IPS-18c (cell line): ENCODE results near the gene USP15.
"Not testable (repeated sequence)": the region's sequence is repeated elsewhere in the genome, so short reads cannot be mapped to it uniquely, and the experiment has no call there.

Experiments used
- H3K4me3 ChIP-seq: 2 replicates; pipeline ENCODE4 v1.7.0; 2013; ENCODE audit warnings: low read depth, mild to moderate bottlenecking, low read length, moderate library complexity; ENCODE audit not compliant: insufficient read depth
- H3K9me3 ChIP-seq: one replicate; pipeline ENCODE4 v1.6.1; 2013; ENCODE audit warnings: mild to moderate bottlenecking, low read length, moderate library complexity; ENCODE audit not compliant: control insufficient read depth, insufficient read depth

The USP15 gene

GRCh38 chr12:62436164-62436503 is 175.9 kb downstream of the USP15 start:
- Histone ChIP-seq H3K9me3 (no peaks in the 10 kb centered on the region), H3K4me3 (peak overlapping the region; percentile 61; the same call in 1 of the 2 replicates)

DNA sequence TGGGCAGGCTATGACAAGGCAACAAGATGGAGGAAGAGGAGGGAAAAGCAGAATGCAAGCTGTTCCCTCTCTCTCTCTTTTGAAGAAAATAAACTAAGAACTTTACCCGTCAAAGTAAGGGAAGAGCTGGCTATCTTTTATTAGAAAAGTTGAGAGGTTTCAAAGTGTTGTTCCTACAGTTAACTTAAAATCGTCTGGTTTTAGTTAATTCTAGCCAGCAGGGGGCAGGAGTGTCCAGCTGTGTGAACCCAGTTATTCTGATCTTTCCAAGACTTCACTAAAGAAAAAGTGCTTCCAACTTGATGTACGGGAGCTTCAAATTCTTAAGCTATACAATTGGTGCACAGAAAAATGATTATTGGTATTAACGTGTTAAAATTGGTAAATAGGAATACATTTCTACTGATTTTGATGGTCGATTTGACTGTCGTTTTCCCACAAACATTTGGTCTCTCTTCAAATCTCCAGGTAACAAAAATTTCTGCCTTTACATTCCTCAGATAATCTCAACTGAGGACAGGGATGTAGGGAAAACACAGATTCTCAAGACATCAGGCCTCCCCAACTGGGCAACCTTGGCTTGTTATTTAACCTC is 178.0 kb downstream of the USP15 start:
- Histone ChIP-seq H3K9me3 (no peaks in the 10 kb centered on the region), H3K4me3 (no peak overlapping the region)

DNA sequence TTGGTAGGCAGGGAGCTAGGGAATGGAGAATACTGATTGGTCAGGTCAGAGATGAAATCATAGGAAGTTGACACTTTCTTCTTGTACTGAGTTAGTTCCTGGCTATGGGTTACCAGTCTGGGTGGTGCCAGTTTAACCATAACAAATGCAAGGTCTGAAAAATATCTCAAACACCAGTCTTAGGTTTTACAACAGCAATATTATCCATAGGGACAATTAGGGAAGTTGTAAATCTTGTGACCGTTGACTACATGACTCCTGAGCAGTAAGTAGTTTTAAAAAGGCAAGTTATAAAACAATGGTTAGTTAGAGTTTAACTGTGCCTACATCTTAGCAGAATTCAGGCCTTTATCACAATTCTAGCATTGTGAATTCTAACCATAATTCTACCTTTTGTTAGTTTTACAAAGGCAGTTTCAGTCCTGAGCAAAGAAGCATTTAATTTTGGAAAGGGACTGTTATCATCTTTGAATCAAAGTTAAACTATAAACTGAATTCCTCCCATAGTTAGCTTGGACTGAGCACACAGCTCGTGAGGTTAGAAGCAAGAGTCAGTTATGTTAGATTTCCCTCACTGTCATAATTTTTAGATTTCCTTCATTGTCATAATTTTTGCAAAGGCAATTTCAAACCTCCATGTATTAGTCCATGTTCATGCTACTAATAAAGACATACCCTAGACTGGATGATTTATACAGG is 186.7 kb downstream of the USP15 start:
- H3K9me3 ChIP-seq, result no peaks in the 10 kb centered on the region
- H3K4me3 ChIP-seq, result no peak overlapping the region

- Histone ChIP-seq H3K9me3 (no peaks in the 10 kb centered on the region), H3K4me3 (no peak overlapping the region)
These were observed 188.2 kb downstream of the USP15 start for GRCh38 chr12:62448436-62448835.

DNA sequence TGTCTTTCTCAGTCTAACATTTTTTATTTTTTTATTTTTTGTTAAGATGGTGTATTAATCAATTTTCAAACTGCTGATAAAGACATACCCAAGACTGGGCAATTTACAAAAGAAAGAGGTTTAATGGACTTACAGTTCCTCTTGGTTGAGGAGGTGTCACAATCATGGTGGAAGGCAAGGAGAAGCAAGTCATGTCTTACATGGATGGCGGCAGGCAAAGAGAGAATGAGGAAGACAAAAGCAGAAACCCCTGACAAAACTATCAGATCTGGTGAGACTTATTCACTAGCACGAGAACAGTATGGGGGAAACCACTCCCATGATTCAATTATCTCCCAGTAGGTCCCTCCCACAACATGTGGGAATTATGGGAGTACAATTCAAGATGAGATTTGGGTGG is 195.2 kb downstream of the USP15 start:
- H3K9me3 ChIP-seq, H3K4me3 ChIP-seq: not testable (repeated sequence)

DNA sequence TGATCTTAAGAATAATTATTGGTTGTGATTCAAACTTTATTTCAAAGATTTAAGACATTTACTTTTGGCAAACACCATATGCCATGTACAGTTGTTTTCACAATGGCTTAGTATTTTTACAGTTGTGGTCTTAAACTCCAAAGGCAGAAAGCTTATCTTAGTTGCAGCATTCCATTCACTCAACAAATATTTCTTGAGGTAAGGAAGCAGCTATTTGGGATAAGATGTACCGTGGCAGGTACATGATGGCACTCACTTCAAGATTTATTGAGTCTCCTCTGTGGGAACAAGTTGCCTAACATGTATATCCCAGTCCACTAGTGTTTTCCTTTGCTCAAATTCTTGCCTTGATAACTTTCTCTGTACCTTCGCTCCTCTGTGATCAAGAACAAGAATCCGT is 198.4 kb downstream of the USP15 start:
- peaks cover 5% of the 10 kb centered on the region for H3K9me3 ChIP-seq
- H3K4me3 ChIP-seq, result no peak overlapping the region

- Histone ChIP-seq H3K9me3 (peaks cover under 1% of the 10 kb centered on the region), H3K4me3 (no peak overlapping the region)
These were observed 199.8 kb downstream of the USP15 start for GRCh38 chr12:62459976-62460375.

DNA sequence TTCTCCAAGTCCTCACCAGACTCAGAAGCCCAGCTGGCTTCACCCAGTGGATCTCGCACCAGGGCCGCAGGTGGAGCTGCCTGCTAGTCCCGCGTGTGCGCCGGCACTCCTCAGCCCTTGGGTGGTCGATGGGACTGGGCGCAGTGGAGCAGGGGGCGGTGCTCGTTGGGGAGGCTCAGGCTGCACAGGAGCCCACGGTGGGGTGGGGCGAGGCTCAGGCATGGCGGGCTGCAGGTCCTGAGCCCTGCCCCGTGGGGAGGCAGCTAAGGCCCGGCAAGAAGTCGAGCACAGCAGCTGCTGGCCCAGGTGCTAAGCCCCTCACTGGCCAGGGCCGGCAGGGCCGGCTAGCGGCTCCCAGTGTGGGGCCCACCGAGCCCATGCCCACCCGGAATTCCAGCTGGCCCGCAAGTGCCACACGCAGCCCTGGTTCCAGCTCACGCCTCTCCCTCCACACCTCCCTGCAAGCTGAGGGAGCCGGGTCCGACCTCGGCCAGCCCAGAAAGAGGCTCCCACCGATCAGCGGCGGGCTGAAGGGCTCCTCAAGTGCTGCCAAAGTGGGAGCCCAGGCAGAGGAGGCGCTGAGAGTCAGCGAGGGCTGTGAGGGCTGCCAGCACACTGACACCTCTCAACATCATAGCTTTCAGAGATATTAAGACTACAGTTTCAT is 201.1 kb downstream of the USP15 start:
- H3K9me3 ChIP-seq, H3K4me3 ChIP-seq: not testable (repeated sequence)

DNA sequence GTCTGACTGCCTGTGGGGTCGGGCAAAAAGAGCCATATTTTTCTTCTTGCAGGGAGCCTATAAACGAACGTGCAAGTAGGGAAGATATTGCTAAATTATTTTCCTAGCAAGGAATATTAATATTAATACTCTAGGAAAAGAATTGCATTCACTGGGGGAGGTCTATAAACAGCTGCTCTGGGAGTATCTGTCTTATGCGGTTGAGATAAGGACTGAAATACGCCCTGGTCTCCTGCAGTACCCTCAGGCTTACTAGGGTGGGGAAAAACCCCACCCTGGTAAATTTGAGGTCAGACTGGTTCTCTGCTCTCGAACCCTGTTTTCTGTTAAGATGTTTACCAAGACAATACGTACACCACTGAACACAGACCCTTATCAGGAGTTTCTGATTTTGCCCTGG is 203.0 kb downstream of the USP15 start:
- not testable (repeated sequence) for H3K9me3 ChIP-seq, H3K4me3 ChIP-seq
